HG03103 (cell line): ENCODE data around the gene SMIM11.
"Not testable (repeated sequence)": the region's sequence is repeated elsewhere in the genome, so short reads cannot be mapped to it uniquely, and the experiment has no call there.

Experiments
- ATAC-seq: cut with Tn5 transposase; IDR thresholded peaks from one replicate; pipeline ENCODE4 v1.9.1; 2021; ENCODE audit warnings: low read depth; ENCODE audit not compliant: unreplicated experiment

The SMIM11 gene

GRCh38 chr21:34406676-34407075 is 31.4 kb downstream of the SMIM11 start:
- not testable (repeated sequence) for ATAC-seq

- ATAC-seq: not testable (repeated sequence)
Measured at GRCh38 chr21:34407294-34407693, 32.0 kb downstream of the SMIM11 start.

GRCh38 chr21:34417448-34418077 is 42.3 kb downstream of the SMIM11 start:
- ATAC-seq: not testable (repeated sequence)

DNA sequence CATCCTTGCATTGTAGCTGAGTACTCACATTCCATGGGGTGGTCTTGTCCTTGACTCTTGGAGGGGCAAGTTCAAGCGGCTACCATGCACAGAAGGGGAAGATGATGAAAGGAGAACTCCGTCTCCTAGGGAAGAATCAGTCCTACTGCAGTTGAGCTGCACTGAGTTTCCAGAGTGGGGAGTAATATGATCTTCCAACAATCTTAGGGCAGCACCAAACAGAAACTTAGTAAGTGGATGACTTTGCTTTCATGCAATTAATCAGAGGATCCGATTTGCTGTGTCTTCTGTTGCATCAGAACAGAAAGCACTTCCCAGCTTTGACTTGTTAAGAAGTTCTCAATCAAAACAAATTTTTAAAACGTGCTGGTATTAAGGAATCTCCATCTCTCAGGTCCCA is 48.5 kb downstream of the SMIM11 start, which contains the start of gene SMIM34:
Gene SMIM34 (minus strand): TSS at position 147 of the 400 bp plus-strand sequence. CDS start 112 bp downstream, at position 35.
- ATAC-seq: not testable (repeated sequence)

DNA sequence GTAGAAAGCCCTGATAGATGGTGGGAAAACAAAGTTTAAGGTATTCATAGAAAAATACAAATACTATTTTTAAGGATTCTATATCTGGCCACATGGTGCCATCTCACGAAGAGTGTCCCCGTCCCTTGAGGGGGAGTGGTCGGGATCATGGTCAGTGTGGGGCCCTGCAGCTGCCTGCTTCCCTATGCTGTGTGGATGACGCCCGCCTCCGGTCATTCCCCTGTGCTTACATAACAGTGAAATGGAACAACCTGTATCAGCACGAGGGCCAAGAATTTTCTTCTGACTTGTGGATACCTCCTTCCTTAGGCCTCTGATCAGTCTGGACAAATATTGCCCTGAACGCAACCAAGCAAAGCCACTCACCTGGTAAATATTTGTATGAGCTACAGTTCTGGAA is 52.0 kb downstream of the SMIM11 start:
- ATAC-seq: not testable (repeated sequence)

GRCh38 chr21:34428441-34428840 is 53.1 kb downstream of the SMIM11 start:
- ATAC-seq: not testable (repeated sequence)

DNA sequence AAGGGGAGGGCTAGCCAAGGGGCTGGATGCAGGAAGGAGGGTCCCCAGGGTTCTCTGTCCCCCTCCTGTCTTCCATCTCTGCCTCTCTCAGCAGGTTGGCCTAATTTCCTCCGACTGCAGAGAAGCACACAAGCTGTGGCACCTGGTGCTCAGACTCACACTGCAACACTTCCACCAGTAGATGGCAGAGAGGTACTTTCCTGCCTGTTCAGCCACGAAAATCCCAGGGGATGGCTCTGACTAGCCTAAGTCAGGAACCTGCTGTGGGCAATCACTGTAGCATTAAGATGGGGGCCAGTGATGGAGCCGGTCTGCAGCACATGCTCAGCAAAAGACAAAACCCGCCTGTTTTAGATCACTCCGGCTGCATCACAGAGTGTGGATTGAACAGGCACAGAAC is 54.4 kb downstream of the SMIM11 start:
- not testable (repeated sequence) for ATAC-seq
